GM21825 (cell line): Measurements from ENCODE around the gene AGTPBP1.
"Not testable (repeated sequence)": the region's sequence is repeated elsewhere in the genome, so short reads cannot be mapped to it uniquely, and the experiment has no call there.

Experiments used
- ATAC-seq: cut with Tn5 transposase; IDR thresholded peaks from one replicate; pipeline ENCODE4 v1.9.1; 2021; ENCODE audit warnings: mild to moderate bottlenecking, moderate library complexity; ENCODE audit not compliant: unreplicated experiment

Gene AGTPBP1

DNA sequence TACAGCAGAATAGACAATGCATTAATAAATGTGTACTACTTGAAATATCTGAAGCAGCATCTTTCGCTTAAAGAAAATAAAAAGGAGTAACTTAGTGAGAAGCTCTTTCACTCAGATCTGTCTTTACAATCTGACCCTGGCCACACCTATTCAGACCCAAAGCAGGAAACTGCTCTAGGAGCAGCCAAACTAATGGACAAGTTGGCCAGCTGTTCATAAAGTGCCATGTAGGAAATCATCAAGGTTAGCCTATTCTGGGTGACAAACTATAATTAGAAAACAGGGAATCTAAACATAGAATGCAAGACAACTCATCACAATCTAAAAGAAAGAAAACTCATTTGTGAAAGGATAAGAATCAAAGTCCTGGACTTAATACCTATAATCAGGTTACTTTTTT is 101.3 kb downstream of the AGTPBP1 start:
- ATAC-seq = no peak

DNA sequence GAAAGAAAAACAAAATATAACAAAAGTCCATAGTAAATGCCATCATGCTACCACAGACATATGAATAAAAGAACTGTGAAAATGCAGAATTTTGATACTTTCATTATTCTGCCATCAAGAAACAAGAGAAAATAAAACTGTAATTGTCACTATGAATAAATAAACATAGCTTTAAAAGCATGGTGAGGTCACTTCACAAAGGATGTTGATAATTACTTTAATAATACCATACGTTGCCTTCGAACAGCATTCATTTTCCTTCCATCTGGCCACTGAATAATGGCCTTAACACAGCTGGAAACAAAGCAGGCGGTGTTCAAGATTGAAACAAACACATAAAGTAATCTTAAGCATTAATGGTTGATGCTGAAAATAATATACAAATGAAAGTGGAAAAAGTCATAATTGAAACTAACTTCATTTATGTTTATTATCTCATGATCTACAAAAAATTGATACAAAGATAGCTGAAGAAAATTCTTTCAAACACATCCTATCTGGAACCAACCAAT is 102.0 kb downstream of the AGTPBP1 start:
- no peak for ATAC-seq

DNA sequence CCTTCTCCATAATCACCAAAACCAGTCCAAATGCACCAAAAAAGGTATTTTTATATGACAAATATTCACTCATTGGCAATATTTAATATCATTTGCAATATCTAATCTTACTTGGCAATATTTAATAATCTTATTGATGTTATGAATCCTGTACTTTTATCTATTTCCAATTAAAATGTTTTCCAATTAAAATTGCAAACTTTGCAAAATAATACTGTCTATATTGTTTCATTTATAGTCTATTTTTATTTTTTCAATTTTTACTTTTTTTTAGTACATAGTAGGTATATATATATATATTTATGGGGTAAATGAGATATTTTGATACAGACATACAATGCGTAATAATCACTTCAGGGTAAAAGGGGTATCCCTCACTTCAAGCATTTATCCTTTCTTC is 109.9 kb downstream of the AGTPBP1 start:
- ATAC-seq = no peak

- ATAC-seq = no peak
Observed at GRCh38 chr9:85630676-85631075, 111.1 kb downstream of the AGTPBP1 start.

DNA sequence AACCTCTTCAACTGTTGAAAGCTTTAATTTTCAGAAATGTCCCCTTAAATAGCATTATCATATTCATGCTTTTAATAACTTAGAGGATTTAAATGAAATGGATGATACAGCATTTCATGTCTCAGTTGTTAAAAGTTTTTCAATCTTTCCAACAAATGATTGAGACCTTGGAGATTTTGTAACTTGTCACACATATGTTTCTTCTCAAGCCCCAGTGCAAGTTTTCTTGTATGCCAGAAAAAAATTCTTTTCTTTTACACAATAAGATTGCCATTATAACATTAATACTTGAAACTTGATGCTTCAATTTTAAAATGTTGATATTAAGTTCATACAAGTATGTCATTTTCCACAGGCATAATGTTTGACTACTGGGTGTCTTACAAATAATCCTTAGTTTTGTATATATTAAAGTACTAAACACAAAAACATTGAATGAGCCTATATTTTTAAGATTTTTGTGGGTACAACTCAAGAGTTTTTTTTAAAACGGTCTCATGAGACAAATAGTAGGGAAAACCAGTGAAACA is 124.5 kb downstream of the AGTPBP1 start:
- ATAC-seq = no peak

DNA sequence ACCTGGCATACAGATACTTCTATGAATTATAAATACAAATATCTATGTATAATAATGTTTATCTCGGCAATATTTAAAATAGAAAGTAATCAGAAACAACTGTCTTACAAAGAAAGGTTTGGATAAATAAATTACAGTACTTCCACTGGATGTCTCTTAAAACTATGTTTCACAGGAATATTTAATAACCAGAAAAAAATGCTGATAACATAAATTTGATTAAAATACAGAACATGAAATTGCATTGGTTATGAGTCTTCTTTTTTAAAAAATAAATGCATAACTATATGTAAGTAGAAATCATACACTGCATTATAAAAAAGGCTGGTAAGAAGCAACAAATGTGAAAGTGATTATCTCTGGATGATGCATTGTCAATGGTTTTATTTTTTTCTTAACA is 126.0 kb downstream of the AGTPBP1 start:
- ATAC-seq = no peak

- peak; percentile 88 for ATAC-seq
Observed at GRCh38 chr9:85610074-85610860, 131.5 kb downstream of the AGTPBP1 start.

DNA sequence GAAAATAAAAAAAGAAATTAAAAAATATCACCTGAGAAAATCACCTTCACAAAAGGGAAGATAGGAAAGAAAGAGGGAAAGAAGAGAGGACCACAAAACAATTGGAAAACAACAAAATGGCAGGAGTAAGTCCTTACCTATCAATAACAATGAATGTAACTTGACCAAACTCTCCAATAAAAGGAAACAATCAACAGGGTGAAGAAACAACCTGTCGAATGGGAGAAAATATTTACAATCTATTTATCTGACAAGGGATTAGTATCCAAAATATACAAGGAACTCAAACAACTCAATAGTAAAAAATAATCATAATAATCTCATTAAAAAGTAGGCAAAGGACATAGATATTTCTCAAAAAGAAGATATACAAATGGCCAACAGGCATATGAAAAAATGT is 135.8 kb downstream of the AGTPBP1 start:
- ATAC-seq = no peak

DNA sequence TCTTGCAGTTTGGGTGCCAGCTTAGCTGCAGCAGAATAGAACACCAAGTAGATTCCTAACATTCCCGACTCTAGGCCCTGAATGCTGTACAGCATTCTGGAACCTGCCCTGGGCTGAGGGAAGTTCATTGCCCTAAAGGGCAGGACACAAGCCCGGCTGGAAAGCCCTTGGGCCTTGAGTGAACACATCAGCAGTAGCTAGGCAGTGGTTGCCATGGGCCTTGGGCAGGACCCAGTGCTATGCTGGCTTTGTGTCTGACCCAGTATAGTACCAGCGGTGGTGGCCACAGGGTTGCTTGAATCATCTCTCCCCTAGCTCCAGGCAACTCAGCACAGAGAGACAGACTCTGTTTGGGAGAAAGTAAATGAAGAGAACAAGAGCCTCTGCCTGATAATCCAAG is 137.8 kb downstream of the AGTPBP1 start:
- ATAC-seq = no peak

DNA sequence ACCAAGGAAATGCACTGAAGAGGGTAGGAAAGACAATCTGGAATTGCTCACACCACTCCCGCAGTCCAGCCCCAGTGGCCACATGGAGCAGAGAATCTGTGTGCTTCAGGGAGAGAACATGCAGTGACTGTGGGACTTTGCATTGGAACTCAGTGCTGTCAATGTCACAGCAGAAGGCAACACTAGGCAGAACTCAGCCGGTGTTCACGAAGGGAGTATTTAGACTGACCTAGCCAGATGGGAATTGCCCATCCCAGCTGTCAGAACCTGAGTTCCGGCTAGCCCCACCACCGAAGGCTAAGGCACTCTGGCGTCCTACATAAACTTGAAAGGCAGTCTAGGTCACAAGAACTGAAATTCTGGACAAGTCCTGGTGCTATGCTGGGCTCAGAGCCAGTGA is 139.0 kb downstream of the AGTPBP1 start:
- no peak for ATAC-seq

DNA sequence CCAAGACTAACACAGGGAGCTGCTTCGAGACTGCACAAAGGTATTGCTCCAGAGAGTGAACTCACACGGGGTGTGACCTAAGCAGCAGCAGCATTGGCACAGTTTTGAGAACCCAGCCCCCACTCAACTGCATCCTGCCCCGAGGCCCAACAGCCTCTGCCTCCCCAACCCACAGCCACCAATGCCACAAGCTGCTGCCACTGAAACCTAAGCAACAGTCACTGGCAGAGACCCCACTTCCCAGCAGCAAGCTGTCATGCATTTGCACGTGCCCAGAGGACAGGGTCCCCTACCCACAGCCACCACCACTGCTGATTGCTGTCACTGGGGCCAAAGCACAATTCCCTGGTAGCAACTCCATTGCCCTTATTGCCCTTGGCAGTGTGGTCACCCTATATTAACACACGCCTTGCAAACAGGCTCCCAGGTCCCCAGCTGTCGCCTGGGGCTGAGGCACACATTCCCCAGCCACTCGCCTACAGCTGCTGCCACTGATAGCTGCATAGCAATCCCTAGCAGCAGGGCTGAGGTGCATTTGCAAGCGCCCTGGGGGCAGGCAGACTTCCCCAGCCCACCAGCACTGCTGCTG is 141.0 kb downstream of the AGTPBP1 start:
- ATAC-seq = no peak

DNA sequence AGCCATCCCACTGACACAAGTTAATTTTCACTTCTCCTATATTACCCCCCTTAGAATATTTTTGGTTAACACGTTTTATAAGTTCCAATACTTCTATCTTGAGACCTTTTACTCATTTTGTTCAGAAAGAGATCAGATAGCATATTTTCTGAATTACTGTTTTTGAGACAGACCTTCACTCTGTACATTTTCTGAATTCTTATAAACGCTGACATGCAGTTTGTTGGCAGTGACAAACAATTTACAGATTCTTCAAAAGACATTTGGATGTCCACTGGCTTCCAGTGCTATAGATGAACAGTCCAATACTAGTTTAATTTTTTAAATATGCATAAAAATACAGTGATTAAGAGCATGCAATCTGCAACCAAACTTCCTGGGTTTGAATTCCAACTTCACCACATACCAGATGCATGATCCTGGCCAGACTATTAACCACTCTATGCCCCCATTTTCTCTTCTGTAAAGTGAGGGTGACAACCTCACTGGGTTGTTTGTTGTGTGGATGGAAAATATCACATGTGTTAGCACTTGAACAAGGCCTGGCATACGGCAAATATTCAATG is 142.1 kb downstream of the AGTPBP1 start:
- ATAC-seq = no peak

- no peak for ATAC-seq
Observed at GRCh38 chr9:85594316-85594715, 147.4 kb downstream of the AGTPBP1 start.

DNA sequence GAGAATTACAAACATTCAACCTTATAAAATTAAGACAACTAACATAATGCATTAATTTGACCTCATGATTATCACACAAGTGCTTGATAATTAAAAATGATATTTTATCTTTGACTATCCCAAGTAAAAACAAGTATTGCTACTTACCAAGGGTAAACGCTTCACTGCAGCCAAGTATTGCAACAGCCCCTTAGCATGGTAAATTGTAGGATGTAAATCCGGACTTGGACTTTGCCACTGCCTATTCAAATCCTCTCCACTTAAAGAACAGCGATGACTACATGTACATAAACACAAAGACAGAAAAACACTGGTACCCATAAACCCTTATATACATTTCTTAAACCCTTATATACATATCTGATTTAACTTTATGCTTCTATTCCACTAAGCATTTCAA is 155.1 kb downstream of the AGTPBP1 start:
- no peak for ATAC-seq

DNA sequence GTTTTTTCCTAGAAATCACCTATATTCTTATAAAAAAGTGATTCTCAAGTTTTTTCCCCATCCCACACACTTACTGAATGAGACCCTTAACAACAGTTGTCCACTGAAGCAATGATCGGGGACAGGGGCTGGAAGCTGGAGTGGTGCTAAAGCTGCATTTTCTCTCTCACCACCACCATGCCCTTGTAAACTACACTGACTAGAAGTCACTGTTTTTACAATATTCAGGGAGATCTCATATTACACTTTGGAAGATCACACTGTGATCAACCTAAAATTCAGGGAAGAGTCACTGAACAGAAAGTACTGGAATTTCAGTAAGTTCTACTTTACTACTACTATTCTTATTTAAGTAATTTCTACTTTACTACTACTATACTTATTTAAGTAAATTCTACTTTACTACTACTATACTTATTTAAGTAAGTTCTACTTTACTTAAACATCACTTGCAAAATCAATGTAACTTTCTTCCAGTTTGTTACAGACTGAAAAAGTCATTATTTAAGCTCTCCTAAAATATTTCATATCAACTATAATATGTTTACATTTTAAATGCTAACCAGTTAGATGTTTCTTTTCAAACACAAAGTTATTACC is 164.3 kb downstream of the AGTPBP1 start:
- ATAC-seq = no peak

DNA sequence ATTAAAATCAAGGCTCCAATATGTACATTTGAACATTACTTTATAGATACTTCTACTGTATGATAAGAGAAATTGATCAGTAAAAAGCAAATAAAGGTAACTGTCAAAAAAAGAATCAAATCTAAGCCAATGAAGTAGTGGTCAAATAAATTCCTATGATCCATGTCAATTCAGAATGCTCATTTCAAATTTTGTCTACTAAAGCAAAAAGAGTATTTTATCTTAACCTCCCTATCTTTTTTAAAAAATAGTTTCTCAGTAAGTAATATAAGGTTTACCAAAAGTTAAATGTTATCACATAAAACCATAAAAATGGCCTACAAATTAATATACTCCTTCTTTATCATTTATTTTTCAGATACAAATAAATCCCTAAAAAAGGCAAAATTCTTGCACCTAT is 165.9 kb downstream of the AGTPBP1 start:
- ATAC-seq = no peak

- not testable (repeated sequence) for ATAC-seq
Observed at GRCh38 chr9:85573546-85573945, 168.2 kb downstream of the AGTPBP1 start.

GRCh38 chr9:85572917-85573316 is 168.8 kb downstream of the AGTPBP1 start:
- not testable (repeated sequence) for ATAC-seq

- no peak for ATAC-seq
Observed at GRCh38 chr9:85569988-85570387, 171.8 kb downstream of the AGTPBP1 start.

- ATAC-seq = no peak
Observed at GRCh38 chr9:85559526-85559925, 182.2 kb downstream of the AGTPBP1 start.

DNA sequence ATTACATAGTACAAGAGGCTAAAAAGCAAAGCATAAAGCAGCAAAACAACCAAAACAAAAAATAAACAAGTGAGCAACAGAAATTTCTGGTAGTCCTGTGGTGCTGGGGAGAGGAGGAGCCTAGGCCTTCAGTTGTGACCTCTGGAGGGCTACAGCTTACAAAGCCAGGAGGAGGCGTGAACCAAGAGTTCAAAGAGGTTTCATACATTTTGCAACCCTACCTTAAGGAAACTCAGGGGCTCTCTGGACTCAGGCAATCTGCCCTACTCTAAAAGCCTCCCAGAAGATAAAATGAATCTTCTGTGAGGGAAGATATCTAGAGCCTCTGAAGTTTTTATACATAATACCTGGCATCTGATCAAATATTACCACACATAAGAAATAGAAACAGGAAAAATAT is 187.4 kb downstream of the AGTPBP1 start:
- no peak for ATAC-seq

- ATAC-seq = no peak
Observed at GRCh38 chr9:85553475-85553874, 188.3 kb downstream of the AGTPBP1 start.
